ENCODE results near the gene NELFE. TPM values are rescaled to one million over a fixed set of nuclear protein-coding genes. Genes with fewer than 3 reads are reported as not detected.
"Not testable (repeated sequence)": the region's sequence is repeated elsewhere in the genome, so short reads cannot be mapped to it uniquely, and the experiment has no call there.

The NELFE gene
- total RNA-seq, 1 donor from 2014 or later, result 47.7 TPM

- not testable (repeated sequence) for H3K4me3 Mint-ChIP-seq (ENCODE audit: unreplicated experiment); H3K27ac Mint-ChIP-seq (ENCODE audit: unreplicated experiment); H3K36me3 ChIP-seq (ENCODE audit: insufficient read depth, low read length); H3K4me3 ChIP-seq (ENCODE audit: insufficient read depth, low read depth, low read length); DNase-seq (ENCODE audit: low read depth); H3K9ac ChIP-seq (ENCODE audit: low read length); H3K36me3 Mint-ChIP-seq (ENCODE audit: low read depth, unreplicated experiment); H3K27me3 Mint-ChIP-seq (ENCODE audit: low read depth, unreplicated experiment); H3K27me3 ChIP-seq (ENCODE audit: insufficient read depth, low read length); H3K4me1 Mint-ChIP-seq (ENCODE audit: low read depth, unreplicated experiment); H3K79me2 ChIP-seq (ENCODE audit: insufficient read depth, low read length); H3K4me1 ChIP-seq (ENCODE audit: insufficient read depth, low read length); H3K4me2 ChIP-seq (ENCODE audit: low read length); H3K9me3 Mint-ChIP-seq (ENCODE audit: unreplicated experiment); H4K20me1 ChIP-seq (ENCODE audit: insufficient read depth, low read length); H2AFZ ChIP-seq (ENCODE audit: low read depth, low read length); H3K9me3 ChIP-seq (ENCODE audit: insufficient read depth, low read depth, low read length); H3K27ac ChIP-seq (ENCODE audit: low read depth, low read length); FAIRE-seq
Observed at GRCh38 chr6:32005538-32005880, 46.7 kb upstream of the NELFE start.

- not testable (repeated sequence) for H3K27ac Mint-ChIP-seq (ENCODE audit: unreplicated experiment); H3K79me2 ChIP-seq (ENCODE audit: insufficient read depth, low read length); H3K36me3 ChIP-seq (ENCODE audit: insufficient read depth, low read length); H3K4me3 Mint-ChIP-seq (ENCODE audit: unreplicated experiment); H3K9me3 Mint-ChIP-seq (ENCODE audit: unreplicated experiment); DNase-seq (ENCODE audit: low read depth); H3K9ac ChIP-seq (ENCODE audit: low read length); H3K4me2 ChIP-seq (ENCODE audit: low read length); H3K4me1 Mint-ChIP-seq (ENCODE audit: low read depth, unreplicated experiment); H3K4me1 ChIP-seq (ENCODE audit: insufficient read depth, low read length); H3K27me3 Mint-ChIP-seq (ENCODE audit: low read depth, unreplicated experiment); FAIRE-seq; H3K27ac ChIP-seq (ENCODE audit: low read depth, low read length); H3K4me3 ChIP-seq (ENCODE audit: insufficient read depth, low read depth, low read length); H3K27me3 ChIP-seq (ENCODE audit: insufficient read depth, low read length); H3K36me3 Mint-ChIP-seq (ENCODE audit: low read depth, unreplicated experiment); H2AFZ ChIP-seq (ENCODE audit: low read depth, low read length); H3K9me3 ChIP-seq (ENCODE audit: insufficient read depth, low read depth, low read length); H4K20me1 ChIP-seq (ENCODE audit: insufficient read depth, low read length)
Observed at GRCh38 chr6:32004864-32005537, 46.2 kb upstream of the NELFE start.

GRCh38 chr6:32004393-32004792 lies 45.6 kb upstream of the NELFE start:
- H3K36me3 Mint-ChIP-seq (ENCODE audit: low read depth, unreplicated experiment); DNase-seq (ENCODE audit: low read depth); H3K27me3 ChIP-seq (ENCODE audit: insufficient read depth, low read length); H3K4me3 Mint-ChIP-seq (ENCODE audit: unreplicated experiment); H3K4me2 ChIP-seq (ENCODE audit: low read length); H3K9ac ChIP-seq (ENCODE audit: low read length); H3K4me1 Mint-ChIP-seq (ENCODE audit: low read depth, unreplicated experiment); H3K36me3 ChIP-seq (ENCODE audit: insufficient read depth, low read length); H3K4me1 ChIP-seq (ENCODE audit: insufficient read depth, low read length); H4K20me1 ChIP-seq (ENCODE audit: insufficient read depth, low read length); H3K79me2 ChIP-seq (ENCODE audit: insufficient read depth, low read length); H2AFZ ChIP-seq (ENCODE audit: low read depth, low read length); H3K27ac Mint-ChIP-seq (ENCODE audit: unreplicated experiment); H3K9me3 Mint-ChIP-seq (ENCODE audit: unreplicated experiment); FAIRE-seq; H3K27me3 Mint-ChIP-seq (ENCODE audit: low read depth, unreplicated experiment); H3K9me3 ChIP-seq (ENCODE audit: insufficient read depth, low read depth, low read length); H3K27ac ChIP-seq (ENCODE audit: low read depth, low read length); H3K4me3 ChIP-seq (ENCODE audit: insufficient read depth, low read depth, low read length): not testable (repeated sequence)

- H3K4me1 Mint-ChIP-seq (ENCODE audit: low read depth, unreplicated experiment); H3K27ac ChIP-seq (ENCODE audit: low read depth, low read length); H3K4me3 Mint-ChIP-seq (ENCODE audit: unreplicated experiment); H3K36me3 Mint-ChIP-seq (ENCODE audit: low read depth, unreplicated experiment); H3K4me2 ChIP-seq (ENCODE audit: low read length); DNase-seq (ENCODE audit: low read depth); H3K27me3 ChIP-seq (ENCODE audit: insufficient read depth, low read length); H3K9ac ChIP-seq (ENCODE audit: low read length); H3K79me2 ChIP-seq (ENCODE audit: insufficient read depth, low read length); H2AFZ ChIP-seq (ENCODE audit: low read depth, low read length); H3K36me3 ChIP-seq (ENCODE audit: insufficient read depth, low read length); H3K9me3 Mint-ChIP-seq (ENCODE audit: unreplicated experiment); H3K27ac Mint-ChIP-seq (ENCODE audit: unreplicated experiment); FAIRE-seq; H4K20me1 ChIP-seq (ENCODE audit: insufficient read depth, low read length); H3K9me3 ChIP-seq (ENCODE audit: insufficient read depth, low read depth, low read length); H3K4me1 ChIP-seq (ENCODE audit: insufficient read depth, low read length); H3K27me3 Mint-ChIP-seq (ENCODE audit: low read depth, unreplicated experiment); H3K4me3 ChIP-seq (ENCODE audit: insufficient read depth, low read depth, low read length): not testable (repeated sequence)
Observed at GRCh38 chr6:32003301-32003700, 44.5 kb upstream of the NELFE start.

GRCh38 chr6:32002546-32003268 lies 43.9 kb upstream of the NELFE start:
- H3K9me3 Mint-ChIP-seq (ENCODE audit: unreplicated experiment), result not testable (repeated sequence)

GRCh38 chr6:31996385-31996784 lies 37.6 kb upstream of the NELFE start:
- DNase-seq (ENCODE audit: low read depth), result not testable (repeated sequence)

More at GRCh38 chr6:32002546-32003268, 43.9 kb upstream of the NELFE start:
- H3K4me3 Mint-ChIP-seq (ENCODE audit: unreplicated experiment); H3K27ac Mint-ChIP-seq (ENCODE audit: unreplicated experiment); FAIRE-seq; H3K36me3 Mint-ChIP-seq (ENCODE audit: low read depth, unreplicated experiment); H3K27me3 ChIP-seq (ENCODE audit: insufficient read depth, low read length); H3K9me3 ChIP-seq (ENCODE audit: insufficient read depth, low read depth, low read length); H3K9ac ChIP-seq (ENCODE audit: low read length); H3K4me1 ChIP-seq (ENCODE audit: insufficient read depth, low read length); H3K4me2 ChIP-seq (ENCODE audit: low read length); H3K4me1 Mint-ChIP-seq (ENCODE audit: low read depth, unreplicated experiment); DNase-seq (ENCODE audit: low read depth); H4K20me1 ChIP-seq (ENCODE audit: insufficient read depth, low read length); H3K27ac ChIP-seq (ENCODE audit: low read depth, low read length); H2AFZ ChIP-seq (ENCODE audit: low read depth, low read length); H3K79me2 ChIP-seq (ENCODE audit: insufficient read depth, low read length); H3K4me3 ChIP-seq (ENCODE audit: insufficient read depth, low read depth, low read length); H3K36me3 ChIP-seq (ENCODE audit: insufficient read depth, low read length); H3K27me3 Mint-ChIP-seq (ENCODE audit: low read depth, unreplicated experiment): not testable (repeated sequence)

More at GRCh38 chr6:31996385-31996784, 37.6 kb upstream of the NELFE start:
- not testable (repeated sequence) for H3K79me2 ChIP-seq (ENCODE audit: insufficient read depth, low read length); H4K20me1 ChIP-seq (ENCODE audit: insufficient read depth, low read length); H3K4me3 ChIP-seq (ENCODE audit: insufficient read depth, low read depth, low read length); H3K27me3 ChIP-seq (ENCODE audit: insufficient read depth, low read length); H3K9me3 ChIP-seq (ENCODE audit: insufficient read depth, low read depth, low read length); H3K9me3 Mint-ChIP-seq (ENCODE audit: unreplicated experiment); H3K4me1 Mint-ChIP-seq (ENCODE audit: low read depth, unreplicated experiment); H3K4me2 ChIP-seq (ENCODE audit: low read length); H3K36me3 ChIP-seq (ENCODE audit: insufficient read depth, low read length); H3K9ac ChIP-seq (ENCODE audit: low read length); H3K27me3 Mint-ChIP-seq (ENCODE audit: low read depth, unreplicated experiment); H3K4me3 Mint-ChIP-seq (ENCODE audit: unreplicated experiment); H3K27ac Mint-ChIP-seq (ENCODE audit: unreplicated experiment); H3K4me1 ChIP-seq (ENCODE audit: insufficient read depth, low read length); H3K27ac ChIP-seq (ENCODE audit: low read depth, low read length); H3K36me3 Mint-ChIP-seq (ENCODE audit: low read depth, unreplicated experiment); H2AFZ ChIP-seq (ENCODE audit: low read depth, low read length); FAIRE-seq

All from astrocyte (in vitro differentiated cells and primary cell).